ENCODE data around the gene EPB41L4A. TPM values are rescaled to one million over a fixed set of nuclear protein-coding genes. Genes with fewer than 3 reads are reported as not detected.

Gene EPB41L4A
- total RNA-seq, 4 donors from 2014 or later = 9.1 to 16.2 (median 14.1) TPM

- intact Hi-C loops (cut with DNase I; ENCODE audit: low total_unique reads) = loop anchor here (10.0 kb wide), 1 partner anchor 989 kb away; no protein-coding TSS in a partner anchor
- no peak for TF ChIP-seq POLR2A (IDR thresholded peaks at IDR 0.05)
- no peak for TF ChIP-seq CTCF (IDR thresholded peaks at IDR 0.05)
- DNase-seq (ENCODE audit: low spot score in 2 of 2) = no peak
- no peak overlapping the region for H3K4me3 ChIP-seq (ENCODE audit: low read depth, poor library complexity, severe bottlenecking)
- WGBS, 2 donors = 89 to 95% methylated on average over 1 of the region's 1 CpG
These were observed 275.4 kb downstream of the EPB41L4A start for GRCh38 chr5:112143690-112144089.

- intact Hi-C loops (cut with DNase I; ENCODE audit: low total_unique reads) = loop anchor here (10.0 kb wide), 1 partner anchor 988 kb away; no protein-coding TSS in a partner anchor
- no peak overlapping the region for H3K4me3 ChIP-seq (ENCODE audit: low read depth, poor library complexity, severe bottlenecking)
- TF ChIP-seq CTCF (IDR thresholded peaks at IDR 0.05) (no peak), POLR2A (IDR thresholded peaks at IDR 0.05) (no peak)
- DNase-seq (ENCODE audit: low spot score in 2 of 2) = no peak
- WGBS, 2 donors = 42 to 54% methylated on average over 3 of the region's 3 CpGs
These were observed 276.3 kb downstream of the EPB41L4A start for GRCh38 chr5:112142769-112143270.

- no peak overlapping the region for H3K4me3 ChIP-seq (ENCODE audit: low read depth, poor library complexity, severe bottlenecking)
- intact Hi-C loops (cut with DNase I; ENCODE audit: low total_unique reads) = loop anchor here (10.0 kb wide), 1 partner anchor 987 kb away; no protein-coding TSS in a partner anchor
- no peak for DNase-seq (ENCODE audit: low spot score in 2 of 2)
- TF ChIP-seq POLR2A (IDR thresholded peaks at IDR 0.05) (no peak), CTCF (IDR thresholded peaks at IDR 0.05) (no peak)
- 84 to 93% methylated on average over 3 of the region's 3 CpGs for WGBS, 2 donors
These were observed 277.5 kb downstream of the EPB41L4A start for GRCh38 chr5:112141582-112141981.

GRCh38 chr5:112138526-112138925 lies 280.6 kb downstream of the EPB41L4A start:
- H3K4me3 ChIP-seq (ENCODE audit: low read depth, poor library complexity, severe bottlenecking) = no peak overlapping the region
- intact Hi-C loops (cut with DNase I; ENCODE audit: low total_unique reads) = no loop called here
- DNase-seq (ENCODE audit: low spot score in 2 of 2) = no peak
- 48 to 51% methylated on average over 2 of the region's 2 CpGs for WGBS, 2 donors
- TF ChIP-seq CTCF (IDR thresholded peaks at IDR 0.05) = no peak
- TF ChIP-seq POLR2A (IDR thresholded peaks at IDR 0.05) = no peak

- 71 to 72% methylated on average over 6 of the region's 6 CpGs for WGBS, 2 donors
- no peak for DNase-seq (ENCODE audit: low spot score in 2 of 2)
- TF ChIP-seq CTCF (IDR thresholded peaks at IDR 0.05) = no peak
- TF ChIP-seq POLR2A (IDR thresholded peaks at IDR 0.05) = no peak
- intact Hi-C loops (cut with DNase I; ENCODE audit: low total_unique reads) = no loop called here
- no peak overlapping the region for H3K4me3 ChIP-seq (ENCODE audit: low read depth, poor library complexity, severe bottlenecking)
These were observed 282.3 kb downstream of the EPB41L4A start for GRCh38 chr5:112136773-112137172.

- intact Hi-C loops (cut with DNase I; ENCODE audit: low total_unique reads) = no loop called here
- TF ChIP-seq CTCF (IDR thresholded peaks at IDR 0.05) (no peak), POLR2A (IDR thresholded peaks at IDR 0.05) (no peak)
These were observed 291.2 kb downstream of the EPB41L4A start for GRCh38 chr5:112127861-112128260.

More at GRCh38 chr5:112127861-112128260, 291.2 kb downstream of the EPB41L4A start:
- DNase-seq (ENCODE audit: low spot score in 2 of 2) = no peak
- H3K4me3 ChIP-seq (ENCODE audit: low read depth, poor library complexity, severe bottlenecking) = no peak overlapping the region

Data from lower leg skin (tissue), 4 donors.